Measurements from ENCODE around the gene INHBE. TPM values are rescaled to one million over a fixed set of nuclear protein-coding genes. Genes with fewer than 3 reads are reported as not detected.
"Not testable (repeated sequence)": the region's sequence is repeated elsewhere in the genome, so short reads cannot be mapped to it uniquely, and the experiment has no call there.

INHBE gene
- total RNA-seq, 1 donor from 2014 or later, result 0.61 TPM

- H3K36me3 Mint-ChIP-seq (ENCODE audit: low read depth), result peaks cover 30% of the 10 kb centered on the region
- DNase-seq (ENCODE audit: low read depth, low spot score), result no peak
- no peaks in the 10 kb centered on the region for H3K4me1 Mint-ChIP-seq
- H3K9me3 Mint-ChIP-seq, result no peaks in the 10 kb centered on the region
- H3K27me3 Mint-ChIP-seq (ENCODE audit: low read depth), result no peaks in the 10 kb centered on the region
- no peak overlapping the region for H3K27ac Mint-ChIP-seq (ENCODE audit: unreplicated experiment)
- no peak overlapping the region for H3K4me3 Mint-ChIP-seq
- TF ChIP-seq, protein P1, sequence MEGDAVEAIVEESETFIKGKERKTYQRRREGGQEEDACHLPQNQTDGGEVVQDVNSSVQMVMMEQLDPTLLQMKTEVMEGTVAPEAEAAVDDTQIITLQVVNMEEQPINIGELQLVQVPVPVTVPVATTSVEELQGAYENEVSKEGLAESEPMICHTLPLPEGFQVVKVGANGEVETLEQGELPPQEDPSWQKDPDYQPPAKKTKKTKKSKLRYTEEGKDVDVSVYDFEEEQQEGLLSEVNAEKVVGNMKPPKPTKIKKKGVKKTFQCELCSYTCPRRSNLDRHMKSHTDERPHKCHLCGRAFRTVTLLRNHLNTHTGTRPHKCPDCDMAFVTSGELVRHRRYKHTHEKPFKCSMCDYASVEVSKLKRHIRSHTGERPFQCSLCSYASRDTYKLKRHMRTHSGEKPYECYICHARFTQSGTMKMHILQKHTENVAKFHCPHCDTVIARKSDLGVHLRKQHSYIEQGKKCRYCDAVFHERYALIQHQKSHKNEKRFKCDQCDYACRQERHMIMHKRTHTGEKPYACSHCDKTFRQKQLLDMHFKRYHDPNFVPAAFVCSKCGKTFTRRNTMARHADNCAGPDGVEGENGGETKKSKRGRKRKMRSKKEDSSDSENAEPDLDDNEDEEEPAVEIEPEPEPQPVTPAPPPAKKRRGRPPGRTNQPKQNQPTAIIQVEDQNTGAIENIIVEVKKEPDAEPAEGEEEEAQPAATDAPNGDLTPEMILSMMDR (conservative IDR thresholded peaks at IDR 0.05), result no peak
Observed at GRCh38 chr12:57498571-57498970, 43.5 kb downstream of the INHBE start.

GRCh38 chr12:57500213-57500612 is 45.1 kb downstream of the INHBE start:
- no peaks in the 10 kb centered on the region for H3K27me3 Mint-ChIP-seq (ENCODE audit: low read depth)
- TF ChIP-seq, protein P1 (conservative IDR thresholded peaks at IDR 0.05), result no peak
- no peak overlapping the region for H3K4me3 Mint-ChIP-seq
- H3K27ac Mint-ChIP-seq (ENCODE audit: unreplicated experiment), result no peak overlapping the region
- DNase-seq (ENCODE audit: low read depth, low spot score), result no peak
- peaks cover 37% of the 10 kb centered on the region for H3K36me3 Mint-ChIP-seq (ENCODE audit: low read depth)
- H3K9me3 Mint-ChIP-seq, result no peaks in the 10 kb centered on the region
- no peaks in the 10 kb centered on the region for H3K4me1 Mint-ChIP-seq

- H3K36me3 Mint-ChIP-seq (ENCODE audit: low read depth), result peaks cover 39% of the 10 kb centered on the region
Observed at GRCh38 chr12:57502311-57502969, 47.3 kb downstream of the INHBE start.

DNA sequence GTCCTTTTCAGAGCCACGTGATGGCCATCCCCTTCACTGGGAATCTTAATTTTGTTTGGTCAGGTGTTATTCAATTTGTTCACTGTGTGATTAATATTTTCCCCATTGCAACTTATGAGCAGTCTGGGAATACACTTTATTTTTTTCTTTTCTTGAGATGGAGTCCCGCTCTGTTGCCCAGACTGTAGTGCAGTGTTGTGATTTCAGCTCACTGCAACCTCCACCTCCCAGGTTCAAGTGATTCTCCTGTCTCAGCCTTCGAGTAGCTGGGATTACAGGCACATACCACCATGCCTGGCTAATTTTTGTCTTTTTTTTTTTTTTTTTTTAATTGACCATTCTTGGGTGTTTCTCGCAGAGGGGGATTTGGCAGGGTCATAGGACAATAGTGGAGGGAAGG is 51.4 kb downstream of the INHBE start:
- not testable (repeated sequence) for DNase-seq (ENCODE audit: low read depth, low spot score); H3K27me3 Mint-ChIP-seq (ENCODE audit: low read depth); H3K4me1 Mint-ChIP-seq; H3K27ac Mint-ChIP-seq (ENCODE audit: unreplicated experiment); H3K4me3 Mint-ChIP-seq; H3K9me3 Mint-ChIP-seq
- peaks cover 35% of the 10 kb centered on the region for H3K36me3 Mint-ChIP-seq (ENCODE audit: low read depth)

More at GRCh38 chr12:57502311-57502969, 47.3 kb downstream of the INHBE start:
- not testable (repeated sequence) for H3K4me1 Mint-ChIP-seq; H3K27me3 Mint-ChIP-seq (ENCODE audit: low read depth); H3K27ac Mint-ChIP-seq (ENCODE audit: unreplicated experiment); H3K9me3 Mint-ChIP-seq; H3K4me3 Mint-ChIP-seq; DNase-seq (ENCODE audit: low read depth, low spot score)

Other genes with a start within 250 kb of the INHBE start
- 0.71 and 0.91 TPM in 2 replicates for gene NXPH4, start 238.5 kb upstream of the INHBE start, total RNA-seq
- gene SHMT2, start 225.6 kb upstream of the INHBE start, total RNA-seq, result 225 and 230 TPM in 2 replicates
- 3.8 and 4.1 TPM in 2 replicates for gene STAC3, start 204.1 kb upstream of the INHBE start, total RNA-seq
- gene R3HDM2, start 24.3 kb upstream of the INHBE start, total RNA-seq, result 57.3 and 57.5 TPM in 2 replicates
- 0.14 TPM in 1 of 2 replicates, not detected in the other for gene INHBC, start 20.5 kb upstream of the INHBE start, total RNA-seq
- gene GLI1, start 4.5 kb downstream of the INHBE start, total RNA-seq, result 0.58 and 1.3 TPM in 2 replicates
- gene ARHGAP9, start 24.6 kb downstream of the INHBE start, total RNA-seq, result 0.56 and 1.0 TPM in 2 replicates
- 257 and 267 TPM in 2 replicates for gene MARS1, start 32.8 kb downstream of the INHBE start, total RNA-seq
- gene DDIT3, start 65.2 kb downstream of the INHBE start, total RNA-seq, result 14.1 and 15.0 TPM in 2 replicates
- gene MBD6, start 67.5 kb downstream of the INHBE start, total RNA-seq, result 90.4 and 91.3 TPM in 2 replicates
- gene DCTN2, start 91.9 kb downstream of the INHBE start, total RNA-seq, result 133 and 138 TPM in 2 replicates
- 16.9 and 20.8 TPM in 2 replicates for gene KIF5A, start 94.7 kb downstream of the INHBE start, total RNA-seq
- 15.9 and 17.3 TPM in 2 replicates for gene PIP4K2C, start 135.9 kb downstream of the INHBE start, total RNA-seq
- 74.7 and 75.6 TPM in 2 replicates for gene DTX3, start 149.5 kb downstream of the INHBE start, total RNA-seq
- 41.2 and 43.8 TPM in 2 replicates for gene ARHGEF25, start 156.1 kb downstream of the INHBE start, total RNA-seq
- 18.6 and 19.5 TPM in 2 replicates for gene B4GALNT1, start 177.9 kb downstream of the INHBE start, total RNA-seq
- gene OS9, start 238.8 kb downstream of the INHBE start, total RNA-seq, result 123 and 135 TPM in 2 replicates

All from neural crest cell (in vitro differentiated cells).